GM10266 (cell line): ENCODE measurements around the gene SCAPER.
A peak's percentile ranks its signal among the peaks of the same experiment; 100 is the strongest.

Experiments used
- DNase-seq: peaks from one replicate; pipeline ENCODE4 v3.0.0; 2012; ENCODE audit errors: extremely low spot score
- TF ChIP-seq, protein P1 (sequence below): IDR thresholded peaks from 2 replicates; pipeline ENCODE4 v1.5.1; 2012; ENCODE audit warnings: mild to moderate bottlenecking, low read depth; ENCODE audit not compliant: control insufficient read depth, insufficient read depth; ENCODE audit errors: missing control alignments

Gene SCAPER

DNA sequence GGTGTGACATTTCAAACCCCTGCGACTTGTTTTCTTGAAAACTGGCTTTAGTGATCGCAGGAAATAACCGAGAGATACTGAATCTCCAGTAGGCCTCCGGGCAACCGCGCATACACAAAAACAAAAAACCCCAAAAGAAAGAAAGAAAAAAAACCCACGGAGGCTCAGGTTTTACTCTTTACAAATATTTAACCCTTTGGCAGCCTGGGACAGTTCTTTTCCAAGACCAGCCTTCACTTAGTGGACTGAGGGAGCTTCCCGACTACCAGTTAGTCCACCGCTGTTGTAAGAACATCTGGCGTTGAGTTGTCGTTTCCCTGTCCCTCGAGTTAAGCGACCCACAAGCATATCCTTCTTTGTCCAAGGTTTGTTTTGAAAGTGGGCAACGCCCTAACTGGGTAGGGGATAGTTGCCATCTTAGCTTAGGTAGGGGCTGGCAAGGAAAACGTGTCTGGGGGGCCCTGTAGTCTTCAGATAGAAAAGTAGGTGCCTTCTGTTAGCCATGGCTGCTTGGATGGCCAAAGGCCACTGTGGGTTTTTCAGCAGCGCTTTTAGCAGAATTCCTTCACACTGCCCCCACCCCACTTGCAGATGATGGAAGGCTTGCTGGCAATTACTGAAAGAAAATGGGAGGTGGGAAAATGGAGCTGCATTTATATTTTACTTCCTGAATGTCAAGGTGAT lies 561.7 kb downstream of the SCAPER start:
- peak; percentile 11 for DNase-seq
- TF ChIP-seq, protein P1, sequence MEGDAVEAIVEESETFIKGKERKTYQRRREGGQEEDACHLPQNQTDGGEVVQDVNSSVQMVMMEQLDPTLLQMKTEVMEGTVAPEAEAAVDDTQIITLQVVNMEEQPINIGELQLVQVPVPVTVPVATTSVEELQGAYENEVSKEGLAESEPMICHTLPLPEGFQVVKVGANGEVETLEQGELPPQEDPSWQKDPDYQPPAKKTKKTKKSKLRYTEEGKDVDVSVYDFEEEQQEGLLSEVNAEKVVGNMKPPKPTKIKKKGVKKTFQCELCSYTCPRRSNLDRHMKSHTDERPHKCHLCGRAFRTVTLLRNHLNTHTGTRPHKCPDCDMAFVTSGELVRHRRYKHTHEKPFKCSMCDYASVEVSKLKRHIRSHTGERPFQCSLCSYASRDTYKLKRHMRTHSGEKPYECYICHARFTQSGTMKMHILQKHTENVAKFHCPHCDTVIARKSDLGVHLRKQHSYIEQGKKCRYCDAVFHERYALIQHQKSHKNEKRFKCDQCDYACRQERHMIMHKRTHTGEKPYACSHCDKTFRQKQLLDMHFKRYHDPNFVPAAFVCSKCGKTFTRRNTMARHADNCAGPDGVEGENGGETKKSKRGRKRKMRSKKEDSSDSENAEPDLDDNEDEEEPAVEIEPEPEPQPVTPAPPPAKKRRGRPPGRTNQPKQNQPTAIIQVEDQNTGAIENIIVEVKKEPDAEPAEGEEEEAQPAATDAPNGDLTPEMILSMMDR: no peak

DNA sequence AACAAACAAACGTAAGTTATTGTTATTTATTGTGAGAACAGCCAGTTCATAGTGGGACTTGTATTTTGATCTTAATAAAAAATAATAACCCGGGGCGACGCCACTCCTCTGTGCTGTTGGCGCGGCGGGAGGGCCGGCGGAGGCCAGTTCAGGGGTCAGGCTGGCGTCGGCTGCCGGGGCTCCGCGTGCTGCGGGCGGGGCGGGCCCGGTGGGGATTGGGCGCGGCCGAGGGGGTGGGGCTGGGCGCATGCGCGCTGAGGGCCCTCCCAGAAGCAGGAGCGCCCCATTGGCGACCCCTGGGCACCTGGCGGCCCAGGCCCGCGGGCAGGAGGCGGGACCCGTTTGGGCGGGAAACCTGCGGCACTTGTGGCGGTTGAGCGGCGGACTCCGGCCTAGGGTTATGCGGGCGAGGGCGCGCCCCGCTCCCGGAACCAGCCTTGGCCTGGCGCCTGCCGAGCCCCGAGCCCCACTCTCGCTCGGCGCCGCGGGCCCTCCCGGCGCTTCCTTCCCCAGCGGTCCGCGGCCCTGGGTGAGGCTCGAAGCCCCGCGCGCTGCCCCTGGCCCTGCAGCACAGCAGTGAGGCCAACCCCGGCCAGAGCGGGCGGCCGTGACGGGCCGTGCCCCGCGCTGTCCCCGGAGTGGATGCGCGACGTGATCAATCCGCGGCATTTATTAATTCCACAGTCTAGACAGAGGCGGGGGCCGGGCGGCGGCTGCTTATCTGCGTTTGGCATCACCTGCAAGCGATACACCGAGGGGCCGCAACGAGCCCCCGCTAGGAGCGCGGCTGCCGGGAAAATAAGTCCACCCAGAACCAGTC lies 562.5 kb downstream of the SCAPER start:
- TF ChIP-seq, protein P1: no peak
- peak; percentile 54 for DNase-seq

DNA sequence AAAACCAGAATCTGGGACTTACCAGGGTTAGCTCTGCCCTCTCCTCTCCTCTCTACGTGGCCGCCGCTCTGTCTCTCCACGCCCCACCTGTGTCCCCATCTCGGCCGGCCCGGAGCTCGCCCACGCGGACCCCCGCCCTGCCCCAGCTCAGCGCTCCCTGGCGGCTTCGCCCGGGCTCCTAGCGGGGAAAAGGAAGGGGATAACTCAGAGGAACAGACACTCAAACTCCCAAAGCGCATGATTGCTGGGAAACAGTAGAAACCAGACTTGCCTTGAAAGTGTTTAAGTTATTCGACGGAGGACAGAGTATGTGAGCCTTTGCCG lies 563.1 kb downstream of the SCAPER start:
- DNase-seq: no peak
- TF ChIP-seq, protein P1: peak; percentile 7

DNA sequence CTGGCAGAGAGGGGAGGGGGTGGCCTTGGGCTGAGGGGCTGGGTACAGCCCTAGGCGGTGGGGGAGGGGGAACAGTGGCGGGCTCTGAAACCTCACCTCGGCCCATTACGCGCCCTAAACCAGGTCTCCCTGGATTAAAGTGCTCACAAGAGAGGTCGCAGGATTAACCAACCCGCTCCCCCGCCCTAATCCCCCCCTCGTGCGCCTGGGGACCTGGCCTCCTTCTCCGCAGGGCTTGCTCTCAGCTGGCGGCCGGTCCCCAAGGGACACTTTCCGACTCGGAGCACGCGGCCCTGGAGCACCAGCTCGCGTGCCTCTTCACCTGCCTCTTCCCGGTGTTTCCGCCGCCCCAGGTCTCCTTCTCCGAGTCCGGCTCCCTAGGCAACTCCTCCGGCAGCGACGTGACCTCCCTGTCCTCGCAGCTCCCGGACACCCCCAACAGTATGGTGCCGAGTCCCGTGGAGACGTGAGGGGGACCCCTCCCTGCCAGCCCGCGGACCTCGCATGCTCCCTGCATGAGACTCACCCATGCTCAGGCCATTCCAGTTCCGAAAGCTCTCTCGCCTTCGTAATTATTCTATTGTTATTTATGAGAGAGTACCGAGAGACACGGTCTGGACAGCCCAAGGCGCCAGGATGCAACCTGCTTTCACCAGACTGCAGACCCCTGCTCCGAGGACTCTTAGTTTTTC lies 563.6 kb downstream of the SCAPER start:
- TF ChIP-seq, protein P1: no peak
- DNase-seq: peak; percentile 42

DNA sequence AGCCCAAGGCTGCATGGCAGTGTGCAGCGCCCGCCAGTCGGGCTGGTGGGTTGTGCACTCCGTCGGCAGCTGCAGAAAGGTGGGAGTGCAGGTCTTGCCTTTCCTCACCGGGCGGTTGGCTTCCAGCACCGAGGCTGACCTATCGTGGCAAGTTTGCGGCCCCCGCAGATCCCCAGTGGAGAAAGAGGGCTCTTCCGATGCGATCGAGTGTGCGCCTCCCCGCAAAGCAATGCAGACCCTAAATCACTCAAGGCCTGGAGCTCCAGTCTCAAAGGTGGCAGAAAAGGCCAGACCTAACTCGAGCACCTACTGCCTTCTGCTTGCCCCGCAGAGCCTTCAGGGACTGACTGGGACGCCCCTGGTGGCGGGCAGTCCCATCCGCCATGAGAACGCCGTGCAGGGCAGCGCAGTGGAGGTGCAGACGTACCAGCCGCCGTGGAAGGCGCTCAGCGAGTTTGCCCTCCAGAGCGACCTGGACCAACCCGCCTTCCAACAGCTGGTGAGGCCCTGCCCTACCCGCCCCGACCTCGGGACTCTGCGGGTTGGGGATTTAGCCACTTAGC lies 564.3 kb downstream of the SCAPER start:
- peak; percentile 75 for DNase-seq

DNA sequence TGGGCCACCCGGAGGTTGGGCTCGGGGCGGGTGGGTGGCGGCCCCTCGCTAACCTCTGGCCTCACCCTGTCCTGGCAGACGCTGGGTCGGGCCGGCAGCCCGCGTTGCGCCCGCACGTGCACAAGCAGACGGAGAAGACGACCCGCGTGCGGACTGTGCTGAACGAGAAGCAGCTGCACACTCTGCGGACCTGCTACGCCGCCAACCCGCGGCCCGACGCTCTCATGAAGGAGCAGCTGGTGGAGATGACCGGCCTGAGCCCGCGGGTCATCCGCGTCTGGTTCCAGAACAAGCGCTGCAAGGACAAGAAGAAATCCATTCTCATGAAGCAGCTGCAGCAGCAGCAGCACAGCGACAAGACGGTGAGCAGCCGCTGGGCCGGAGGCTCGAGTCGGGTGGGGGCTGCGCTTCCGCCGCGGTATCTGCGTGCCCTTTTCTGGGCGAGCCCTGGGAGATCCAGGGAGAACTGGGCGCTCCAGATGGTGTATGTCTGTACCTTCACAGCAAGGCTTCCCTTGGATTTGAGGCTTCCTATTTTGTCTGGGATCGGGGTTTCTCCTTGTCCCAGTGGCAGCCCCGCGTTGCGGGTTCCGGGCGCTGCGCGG lies 564.8 kb downstream of the SCAPER start:
- TF ChIP-seq, protein P1: no peak
- peak; percentile 68 for DNase-seq

More for the DNA sequence above, 564.3 kb downstream of the SCAPER start:
- TF ChIP-seq, protein P1: peak; percentile 40
